GM18858 (cell line): ENCODE data around the gene SPAM1.
"Not testable (repeated sequence)": the region's sequence is repeated elsewhere in the genome, so short reads cannot be mapped to it uniquely, and the experiment has no call there.

Source experiments
- ATAC-seq: cut with Tn5 transposase; IDR thresholded peaks from one replicate; pipeline ENCODE4 v1.9.1; 2021; ENCODE audit not compliant: unreplicated experiment

Gene SPAM1

GRCh38 chr7:123924941-123925340 lies at the start of gene SPAM1:
Gene SPAM1 (plus strand): TSS chr7:123925241. CDS start chr7:123953571, 28,330 bp downstream.
- ATAC-seq = no peak

- ATAC-seq = no peak
These were observed 48.3 kb upstream of the SPAM1 start for GRCh38 chr7:123876557-123877256.

GRCh38 chr7:123879628-123880027 lies 45.4 kb upstream of the SPAM1 start:
- ATAC-seq = no peak

- ATAC-seq = no peak
These were observed 43.7 kb upstream of the SPAM1 start for GRCh38 chr7:123881300-123881699.

- no peak for ATAC-seq
These were observed 41.9 kb upstream of the SPAM1 start for GRCh38 chr7:123883154-123883553.

GRCh38 chr7:123888192-123888591 lies 36.8 kb upstream of the SPAM1 start:
- no peak for ATAC-seq

GRCh38 chr7:123894753-123895152 lies 30.3 kb upstream of the SPAM1 start:
- not testable (repeated sequence) for ATAC-seq

GRCh38 chr7:123901101-123901500 lies 23.9 kb upstream of the SPAM1 start:
- no peak for ATAC-seq

GRCh38 chr7:123905714-123906113 lies 19.3 kb upstream of the SPAM1 start:
- ATAC-seq = no peak

- no peak for ATAC-seq
These were observed 8.8 kb upstream of the SPAM1 start for GRCh38 chr7:123916240-123916724.

- no peak for ATAC-seq
These were observed 7.2 kb upstream of the SPAM1 start for GRCh38 chr7:123917878-123918277.

- ATAC-seq = no peak
These were observed 6.7 kb upstream of the SPAM1 start for GRCh38 chr7:123918309-123918708.

GRCh38 chr7:123923599-123923998 lies 1.4 kb upstream of the SPAM1 start:
- ATAC-seq = no peak

- ATAC-seq = no peak
These were observed 4.1 kb downstream of the SPAM1 start for GRCh38 chr7:123929107-123929506.

GRCh38 chr7:123929655-123930054 lies 4.6 kb downstream of the SPAM1 start:
- no peak for ATAC-seq

- ATAC-seq = no peak
These were observed 10.7 kb downstream of the SPAM1 start for GRCh38 chr7:123935436-123936381.

GRCh38 chr7:123936388-123936787 lies 11.3 kb downstream of the SPAM1 start:
- ATAC-seq = no peak

GRCh38 chr7:123939784-123940183 lies 14.7 kb downstream of the SPAM1 start:
- no peak for ATAC-seq

GRCh38 chr7:123941391-123942180 lies 16.5 kb downstream of the SPAM1 start:
- ATAC-seq = no peak

- ATAC-seq = no peak
These were observed 19.4 kb downstream of the SPAM1 start for GRCh38 chr7:123944395-123944794.

GRCh38 chr7:123945938-123946337 lies 20.9 kb downstream of the SPAM1 start:
- no peak for ATAC-seq
